ENCODE data around the gene ICA1.
"Not testable (repeated sequence)": the region's sequence is repeated elsewhere in the genome, so short reads cannot be mapped to it uniquely, and the experiment has no call there.

ICA1 gene

DNA sequence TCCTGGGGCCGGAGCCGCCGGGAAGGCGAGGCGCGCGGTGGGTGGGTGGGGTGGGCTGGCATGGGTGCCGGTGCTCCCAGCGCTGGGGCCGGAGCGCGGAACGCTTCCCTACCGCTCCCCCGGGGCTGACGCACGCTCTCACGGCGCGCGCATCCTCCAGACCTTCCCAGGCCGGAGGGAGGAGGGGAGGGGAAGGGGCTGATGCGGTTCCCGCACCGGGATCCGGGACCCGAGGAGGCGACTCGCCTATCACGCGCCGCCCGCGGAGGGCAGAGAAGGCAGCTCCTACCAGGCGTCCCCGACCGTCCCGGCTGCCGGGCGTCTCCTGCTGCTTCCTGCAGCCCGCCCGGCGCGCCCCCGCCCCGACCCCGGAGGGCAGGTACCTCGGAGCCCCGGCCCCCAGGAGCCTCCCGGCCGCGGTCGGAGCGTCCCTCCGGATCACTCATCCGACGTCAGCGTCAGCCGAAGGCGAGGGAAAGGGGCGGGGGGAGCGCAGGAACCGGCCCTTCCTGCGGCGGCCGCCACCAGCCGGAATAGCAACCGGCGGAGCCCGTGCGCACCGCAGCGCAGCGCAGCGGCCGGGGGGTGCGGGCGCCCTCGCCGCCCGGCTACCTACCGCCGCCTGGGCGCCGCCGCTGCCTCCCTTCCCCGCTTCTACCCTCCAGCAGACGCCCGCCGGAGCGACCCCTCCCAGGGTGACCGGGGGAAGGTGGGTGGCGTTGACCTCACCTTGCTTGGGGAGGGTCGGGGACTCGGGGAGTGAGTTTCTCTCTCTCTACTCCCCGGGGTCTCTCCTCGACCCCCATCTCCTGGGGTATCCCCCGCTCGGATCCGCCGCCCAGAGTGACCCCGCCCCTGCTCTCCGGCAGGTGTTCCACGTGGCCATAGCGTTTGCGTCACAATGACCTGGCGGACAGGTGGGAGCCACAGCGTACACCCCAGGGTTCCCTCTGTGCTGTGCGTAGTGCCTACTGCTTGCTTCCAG is at the start of gene ICA1:
Gene ICA1 (minus strand): TSS at position 457 of the 985 bp plus-strand sequence. CDS start 26,241 bp downstream, outside the sequence.
- DNase-seq, result peak; percentile 83

GRCh38 chr7:8310876-8311275 is 48.9 kb upstream of the ICA1 start:
- DNase-seq, result no peak

DNA sequence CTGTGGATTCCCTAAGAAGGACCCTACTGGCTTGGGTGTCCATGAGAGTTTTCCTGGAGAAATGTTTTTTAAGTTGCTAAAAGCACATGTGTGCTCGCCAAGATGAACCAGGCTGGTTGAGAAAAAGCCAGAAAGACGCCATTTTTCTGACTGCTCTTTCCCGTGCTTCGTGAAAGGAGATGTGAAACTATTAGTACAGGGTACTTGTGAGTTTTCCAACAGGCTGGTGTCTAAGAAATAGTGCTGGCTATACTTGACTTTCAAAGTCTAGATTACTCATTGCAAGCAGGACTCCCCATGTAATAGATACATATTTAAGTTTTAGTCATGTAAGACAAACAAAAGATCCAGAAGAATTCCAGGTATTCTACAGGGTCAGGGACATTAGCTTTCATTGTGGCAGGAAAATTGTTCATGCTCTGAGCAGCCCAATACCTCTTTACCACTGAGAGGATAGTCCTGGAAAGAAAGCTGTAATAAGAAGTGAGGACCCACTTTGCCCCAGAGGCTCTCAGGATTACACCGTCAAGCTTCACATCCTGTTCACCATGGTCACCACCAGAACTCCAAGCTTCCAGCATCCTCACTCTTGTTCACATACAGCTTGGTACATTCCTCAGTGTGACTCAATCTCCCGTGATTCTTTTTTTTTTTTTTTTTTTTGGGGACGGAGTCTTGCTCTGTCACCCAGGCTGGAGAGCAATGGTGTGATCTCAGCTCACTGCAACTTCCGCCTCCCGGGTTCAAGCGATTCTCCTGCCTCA is 43.8 kb upstream of the ICA1 start:
- no peak for DNase-seq

DNA sequence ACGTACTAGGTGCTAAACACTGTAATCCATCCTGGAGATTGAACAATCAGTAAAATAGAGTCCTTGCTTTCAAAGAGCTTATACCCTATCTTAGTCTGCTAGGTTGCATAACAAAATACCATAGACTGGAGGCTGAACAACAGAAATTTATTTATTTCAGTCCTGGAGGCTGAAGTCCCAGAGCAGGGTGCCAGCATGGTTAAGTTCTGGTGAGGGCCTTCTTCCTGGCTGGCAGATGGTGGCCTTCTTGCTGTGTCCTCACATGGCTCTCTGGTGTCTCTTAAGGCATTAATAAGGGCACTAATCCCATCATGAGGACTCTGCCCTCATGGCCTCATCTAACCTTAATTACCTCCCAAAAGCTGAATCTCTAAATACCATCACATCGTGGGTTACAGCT is 43.1 kb upstream of the ICA1 start:
- no peak for DNase-seq

DNA sequence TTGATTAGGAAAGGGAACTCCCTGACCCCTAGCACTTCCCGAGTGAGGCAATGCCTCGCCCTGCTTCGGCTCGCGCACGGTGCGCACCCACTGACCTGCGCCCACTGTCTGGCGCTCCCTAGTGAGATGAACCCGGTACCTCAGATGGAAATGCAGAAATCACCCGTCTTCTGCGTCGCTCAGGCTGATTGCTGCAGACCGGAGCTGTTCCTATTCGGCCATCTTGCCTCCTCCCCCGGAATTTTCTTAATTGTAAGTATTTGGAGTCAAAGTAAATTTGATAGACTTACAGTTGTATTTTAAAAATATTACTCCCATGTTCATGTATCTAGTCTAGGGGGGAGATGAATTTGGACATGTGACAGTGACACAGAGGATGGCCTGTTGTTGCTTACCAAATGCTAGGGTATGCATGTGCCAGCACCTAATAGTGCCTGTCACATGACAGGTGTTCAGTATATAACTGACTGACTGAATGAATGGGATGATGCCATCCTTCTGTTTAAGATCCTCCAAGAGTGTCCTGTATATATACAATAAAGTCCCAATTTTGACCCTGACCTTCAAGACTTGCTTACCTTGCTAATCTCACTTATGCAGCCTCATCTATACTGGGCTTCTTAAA is 42.0 kb upstream of the ICA1 start:
- DNase-seq, result no peak

DNA sequence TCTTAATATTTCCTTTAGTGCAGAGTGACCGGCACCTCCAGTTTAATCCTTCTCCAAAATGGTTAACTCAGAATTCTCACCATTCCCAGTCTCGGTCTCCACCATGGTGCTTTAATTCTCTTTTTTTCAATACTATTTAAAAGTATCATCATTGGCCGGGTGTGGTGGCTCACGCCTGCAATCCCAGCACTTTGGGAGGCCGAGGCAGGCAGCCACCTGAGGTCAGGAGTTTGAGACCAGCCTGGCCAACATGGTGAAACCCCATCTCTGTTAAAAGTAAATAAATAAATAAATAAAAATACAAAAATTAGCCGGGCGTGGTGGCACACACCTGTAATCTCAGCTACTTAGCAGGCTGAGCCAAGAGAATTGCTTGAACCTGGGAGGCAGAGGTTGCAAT is 35.1 kb upstream of the ICA1 start:
- DNase-seq, result not testable (repeated sequence)

GRCh38 chr7:8296362-8296659 is 34.3 kb upstream of the ICA1 start:
- no peak for DNase-seq

DNA sequence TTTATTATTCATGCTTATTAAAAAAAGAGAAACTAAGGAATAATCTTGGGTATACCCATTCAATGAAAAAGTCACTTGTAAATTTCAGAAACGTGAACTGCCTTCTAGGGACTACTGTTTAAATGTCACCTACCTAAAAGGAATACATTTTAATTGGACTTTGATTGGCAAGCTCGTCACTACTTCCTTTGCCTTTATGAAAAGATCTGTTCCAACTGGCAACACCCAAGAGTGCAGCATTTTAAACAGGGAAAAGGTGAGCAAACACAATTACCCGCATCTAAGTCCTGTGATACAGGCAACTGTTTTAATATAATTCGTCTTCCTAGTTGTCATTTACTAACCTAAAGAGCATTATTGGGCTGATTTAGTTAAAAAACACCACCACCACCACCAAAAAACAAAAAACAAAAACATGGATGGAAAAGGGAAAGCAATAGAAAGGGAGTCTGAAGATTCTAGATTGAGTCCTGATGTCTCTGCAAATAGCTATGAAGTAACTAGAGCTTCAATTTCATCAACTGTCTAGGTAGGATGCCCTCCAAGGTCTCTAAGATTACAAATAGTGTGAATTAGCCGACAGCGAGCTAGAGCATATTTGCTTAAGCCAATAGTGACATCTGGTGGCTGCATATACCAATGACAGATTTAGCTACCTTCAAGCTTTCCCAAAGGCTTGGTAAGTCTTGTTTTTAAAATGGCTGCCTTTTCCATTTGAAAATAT is 33.8 kb upstream of the ICA1 start:
- DNase-seq, result peak; percentile 92

DNA sequence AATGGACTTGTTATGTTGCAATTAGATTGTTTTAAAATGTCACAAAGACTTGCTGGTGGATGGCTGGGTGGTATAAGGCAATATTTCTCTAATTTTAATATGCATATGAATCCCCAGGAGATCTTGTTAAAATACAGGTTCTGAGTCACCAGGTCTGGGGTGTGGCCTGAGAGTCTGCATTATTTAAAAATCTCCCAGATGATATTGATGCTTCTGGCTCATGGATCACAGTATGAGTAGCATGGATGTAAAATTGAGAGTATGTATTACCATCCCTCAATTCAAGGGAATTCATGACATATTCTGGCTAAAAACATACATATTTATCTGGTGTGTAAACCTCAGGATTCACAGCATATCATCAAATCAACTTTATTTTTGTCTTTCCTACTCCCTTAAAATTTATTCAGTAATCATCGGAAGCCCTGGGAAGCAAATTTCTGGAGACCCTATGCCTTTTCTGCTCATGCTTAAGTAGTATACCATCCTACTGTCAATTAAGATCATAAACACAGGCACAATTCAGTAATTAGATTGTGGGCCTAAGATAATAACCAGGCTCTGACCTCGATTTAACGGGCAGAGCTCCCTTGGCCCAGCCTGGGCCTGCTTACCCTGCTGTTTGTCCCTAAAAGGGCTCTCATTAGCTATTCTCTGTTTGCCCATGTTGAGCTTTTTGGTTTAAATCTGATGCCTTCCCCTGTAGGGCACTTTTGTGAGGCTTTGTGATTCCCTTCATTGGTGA is 29.6 kb upstream of the ICA1 start:
- DNase-seq, result no peak

GRCh38 chr7:8290645-8291308 is 28.8 kb upstream of the ICA1 start:
- DNase-seq, result peak; percentile 90

DNA sequence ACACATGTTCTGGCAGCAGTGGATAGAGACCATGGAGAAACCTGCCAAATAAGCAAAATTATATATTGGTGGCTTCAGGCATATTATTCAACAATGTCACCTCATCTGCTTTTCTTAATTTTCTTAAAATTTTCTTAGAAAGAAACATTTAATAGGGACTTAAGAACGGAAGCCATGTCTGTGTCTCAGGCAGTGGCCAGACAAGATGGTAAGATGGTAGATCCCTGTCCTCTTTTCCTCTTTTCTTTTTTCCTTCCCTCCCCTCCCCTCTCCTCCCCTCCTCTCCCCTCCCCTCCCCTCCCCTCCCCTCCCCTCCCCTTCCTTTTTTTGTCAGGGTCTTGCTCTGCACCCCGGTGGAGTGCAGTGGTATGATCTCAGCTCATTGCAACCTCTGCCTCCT is 24.2 kb upstream of the ICA1 start:
- DNase-seq, result no peak

- no peak for DNase-seq
Observed at GRCh38 chr7:8285155-8285554, 23.2 kb upstream of the ICA1 start.

- DNase-seq, result no peak
Observed at GRCh38 chr7:8284606-8285005, 22.6 kb upstream of the ICA1 start.

GRCh38 chr7:8283968-8284367 is 22.0 kb upstream of the ICA1 start:
- no peak for DNase-seq

- no peak for DNase-seq
Observed at GRCh38 chr7:8282871-8283270, 20.9 kb upstream of the ICA1 start.

DNA sequence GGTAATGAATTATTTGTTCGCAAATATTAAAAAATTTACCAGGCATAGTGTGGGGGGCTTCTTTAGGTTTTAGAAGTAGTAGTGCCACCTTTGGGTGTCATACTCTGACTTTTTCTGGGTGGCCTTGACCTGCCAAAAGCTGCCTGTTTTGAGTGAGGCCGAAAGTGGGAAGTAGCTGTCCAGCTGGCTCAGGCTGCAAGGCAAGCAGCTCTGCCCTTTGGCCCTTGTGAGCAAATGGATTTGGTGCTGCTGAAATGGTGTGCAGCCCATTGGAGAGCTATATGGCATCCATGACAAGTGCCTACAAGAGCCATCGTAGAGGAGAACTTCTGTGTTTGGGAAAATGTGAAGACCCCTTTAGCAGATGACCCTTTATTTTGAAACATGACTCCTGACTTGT is 20.2 kb upstream of the ICA1 start:
- DNase-seq, result no peak

DNA sequence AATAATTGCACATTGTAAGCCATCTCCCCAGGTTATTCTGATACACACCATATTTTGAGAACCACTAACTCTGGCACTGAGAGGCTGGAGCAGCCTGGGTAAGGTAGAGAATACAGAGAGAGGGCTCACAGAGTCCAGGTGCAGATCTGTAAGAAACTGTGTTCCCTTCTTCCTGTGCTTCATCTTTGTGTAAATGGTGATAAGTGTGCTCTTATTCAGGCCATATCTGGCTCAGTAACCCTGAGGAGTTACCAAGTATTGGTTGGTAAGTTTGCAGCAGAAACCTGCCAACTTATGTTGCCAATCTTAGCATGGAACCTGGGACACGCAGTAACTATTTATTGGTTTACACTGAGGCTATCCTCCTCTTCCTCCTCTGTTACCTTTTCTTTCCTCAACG is 16.2 kb upstream of the ICA1 start:
- no peak for DNase-seq

DNA sequence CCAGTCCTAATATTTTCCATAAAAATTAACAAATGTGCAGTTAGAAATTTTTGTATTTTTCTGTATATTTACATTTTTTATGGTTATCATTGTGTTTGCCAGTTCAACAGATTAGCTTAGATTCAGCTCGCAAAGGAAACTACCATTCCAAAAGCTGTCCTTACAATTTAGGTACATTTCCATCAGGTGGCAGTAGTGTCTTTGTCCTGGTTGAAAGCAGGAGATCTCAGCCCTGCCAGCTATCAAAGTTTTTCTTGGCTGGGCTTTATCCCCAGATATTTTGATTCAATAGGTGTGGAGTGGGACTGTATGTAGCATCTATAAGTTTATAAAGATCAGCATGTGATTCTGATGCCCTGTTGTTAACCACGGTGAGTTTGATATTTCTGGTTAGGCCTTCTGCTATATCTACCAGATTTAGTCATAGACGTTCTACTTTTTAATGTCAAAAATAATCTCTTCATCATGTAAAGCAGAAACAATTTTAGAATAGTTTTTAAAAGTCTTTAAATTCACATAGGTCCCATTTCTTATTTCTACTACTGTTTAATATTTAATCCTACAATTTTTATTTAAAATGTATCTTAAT is 15.5 kb upstream of the ICA1 start:
- DNase-seq, result no peak

DNA sequence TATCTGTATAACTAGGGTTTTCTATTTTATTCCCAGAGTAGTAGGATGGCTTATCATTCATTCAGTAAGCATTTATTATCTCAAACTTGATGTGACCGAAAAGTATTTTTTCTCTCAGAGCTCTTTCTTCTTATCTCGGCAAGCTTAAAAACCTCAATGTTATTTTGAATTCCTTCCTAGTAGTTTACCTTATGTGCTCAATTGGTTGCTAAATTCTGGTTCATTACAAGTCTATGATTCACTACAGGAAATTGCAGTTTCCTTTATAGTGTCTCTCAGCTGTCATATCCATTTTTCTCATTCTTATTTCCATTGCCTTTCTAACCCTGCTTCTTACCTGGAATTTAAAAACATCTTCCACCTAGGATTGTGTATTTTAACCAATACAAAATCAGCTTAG is 12.6 kb upstream of the ICA1 start:
- DNase-seq, result no peak

- DNase-seq, result no peak
Observed at GRCh38 chr7:8271960-8272359, 10.0 kb upstream of the ICA1 start.

GRCh38 chr7:8263048-8263447 is 1.1 kb upstream of the ICA1 start:
- DNase-seq, result no peak

All from NCI-H1436 (cell line).